ENCODE data around the gene SAYSD1.

SAYSD1 gene

GRCh38 chr6:39107641-39108040 is 7.3 kb downstream of the SAYSD1 start:
- no peak for DNase-seq

- DNase-seq: no peak
Measured at GRCh38 chr6:39107034-39107433, 8.0 kb downstream of the SAYSD1 start.

- no peak for DNase-seq
Measured at GRCh38 chr6:39104528-39104927, 10.5 kb downstream of the SAYSD1 start.

- no peak for DNase-seq
Measured at GRCh38 chr6:39102821-39103136, 12.2 kb downstream of the SAYSD1 start.

GRCh38 chr6:39102071-39102820 is 12.7 kb downstream of the SAYSD1 start:
- peak; percentile 27 to 53 for DNase-seq

- no peak for DNase-seq
Measured at GRCh38 chr6:39100358-39100757, 14.6 kb downstream of the SAYSD1 start.

GRCh38 chr6:39095578-39095977 is 19.4 kb downstream of the SAYSD1 start:
- DNase-seq: no peak

- DNase-seq: no peak
Measured at GRCh38 chr6:39093149-39093708, 21.8 kb downstream of the SAYSD1 start.

GRCh38 chr6:39092124-39092523 is 22.9 kb downstream of the SAYSD1 start:
- DNase-seq: no peak

- DNase-seq: no peak
Measured at GRCh38 chr6:39091220-39091619, 23.8 kb downstream of the SAYSD1 start.

- no peak for DNase-seq
Measured at GRCh38 chr6:39090036-39090435, 24.9 kb downstream of the SAYSD1 start.

- DNase-seq: peak in 1 of 2 donors; percentile 13
Measured at GRCh38 chr6:39088331-39088730, 26.7 kb downstream of the SAYSD1 start.

GRCh38 chr6:39087197-39087596 is 27.8 kb downstream of the SAYSD1 start:
- no peak for DNase-seq

GRCh38 chr6:39086711-39087110 is 28.3 kb downstream of the SAYSD1 start:
- no peak for DNase-seq

GRCh38 chr6:39086294-39086693 is 28.7 kb downstream of the SAYSD1 start:
- no peak for DNase-seq

GRCh38 chr6:39085129-39085797 is 29.7 kb downstream of the SAYSD1 start:
- no peak for DNase-seq

- DNase-seq: no peak
Measured at GRCh38 chr6:39084506-39084905, 30.5 kb downstream of the SAYSD1 start.

GRCh38 chr6:39083231-39083634 is 31.8 kb downstream of the SAYSD1 start:
- DNase-seq: no peak

- DNase-seq: no peak
Measured at GRCh38 chr6:39082310-39082709, 32.7 kb downstream of the SAYSD1 start.

- no peak for DNase-seq
Measured at GRCh38 chr6:39080246-39080875, 34.6 kb downstream of the SAYSD1 start.

- DNase-seq: no peak
Measured at GRCh38 chr6:39079197-39080125, 35.5 kb downstream of the SAYSD1 start.

- no peak for DNase-seq
Measured at GRCh38 chr6:39078695-39079094, 36.3 kb downstream of the SAYSD1 start.

Measured in inflammatory macrophage treated with lipopolysaccharide for 1 hour (primary cell).